Mucosa of gallbladder (tissue), 1 donor: Measurements from ENCODE around the gene VENTX. TPM values are rescaled to one million over a fixed set of nuclear protein-coding genes. Genes with fewer than 3 reads are reported as not detected.

Experiments used
- DNase-seq: peaks from one replicate; pipeline ENCODE4 v3.0.0-alpha.2; 2020; ENCODE audit warnings: low spot score
- total RNA-seq: library from RNA; stranded (reverse); gene quantifications from one replicate; pipeline ENCODE4 v1.2.1, GENCODE V29; 2021
- donor health status: DM: no; HTN: no; CAD: no.

Gene VENTX
- total RNA-seq = 2.7 TPM

- DNase-seq = no peak
These were observed at the start of gene VENTX for GRCh38 chr10:133237588-133238465. Gene VENTX, plus strand, starts transcription at chr10:133237855. Its CDS starts 60 bp downstream, at chr10:133237915.

GRCh38 chr10:133187906-133188681 is 49.6 kb upstream of the VENTX start:
- no peak for DNase-seq

GRCh38 chr10:133189256-133189655 is 48.4 kb upstream of the VENTX start:
- DNase-seq = no peak

GRCh38 chr10:133189726-133190125 is 47.9 kb upstream of the VENTX start:
- no peak for DNase-seq

GRCh38 chr10:133190225-133190624 is 47.4 kb upstream of the VENTX start:
- no peak for DNase-seq

GRCh38 chr10:133191651-133192050 is 46.0 kb upstream of the VENTX start:
- DNase-seq = no peak

- no peak for DNase-seq
These were observed 43.5 kb upstream of the VENTX start for GRCh38 chr10:133194151-133194550.

- no peak for DNase-seq
These were observed 42.6 kb upstream of the VENTX start for GRCh38 chr10:133195096-133195495.

GRCh38 chr10:133195611-133196010 is 42.0 kb upstream of the VENTX start:
- no peak for DNase-seq

- DNase-seq = no peak
These were observed 41.3 kb upstream of the VENTX start for GRCh38 chr10:133196221-133196915.

GRCh38 chr10:133196936-133197758 is 40.5 kb upstream of the VENTX start:
- no peak for DNase-seq

- DNase-seq = no peak
These were observed 39.9 kb upstream of the VENTX start for GRCh38 chr10:133197786-133198185.

GRCh38 chr10:133198206-133198605 is 39.4 kb upstream of the VENTX start:
- no peak for DNase-seq

- no peak for DNase-seq
These were observed 38.8 kb upstream of the VENTX start for GRCh38 chr10:133198621-133199487.

- no peak for DNase-seq
These were observed 38.2 kb upstream of the VENTX start for GRCh38 chr10:133199488-133199885.

GRCh38 chr10:133199992-133200611 is 37.6 kb upstream of the VENTX start:
- DNase-seq = no peak

- no peak for DNase-seq
These were observed 37.0 kb upstream of the VENTX start for GRCh38 chr10:133200621-133201031.

GRCh38 chr10:133201151-133201947 is 36.3 kb upstream of the VENTX start:
- no peak for DNase-seq
